ENCODE measurements around the gene KRT79.

The KRT79 gene

GRCh38 chr12:52834727-52835001 is 553 bp upstream of the KRT79 start:
- Histone ChIP-seq H3K9me3 (ENCODE audit: severe bottlenecking) (no peaks in the 10 kb centered on the region), H3K27ac (no peak overlapping the region), H3K36me3 (no peaks in the 10 kb centered on the region), H3K4me3 (ENCODE audit: low read depth, low read length) (no peak overlapping the region), H3K27me3 (ENCODE audit: insufficient read depth, low read depth, severe bottlenecking) (peaks cover 96% of the 10 kb centered on the region)
- TF ChIP-seq CTCF (IDR thresholded peaks at IDR 0.05; ENCODE audit: low read depth, low read length): no peak
- DNase-seq: no peak

GRCh38 chr12:52832985-52833905 is 866 bp downstream of the KRT79 start:
- no peak for DNase-seq
- no peak for TF ChIP-seq CTCF (IDR thresholded peaks at IDR 0.05; ENCODE audit: low read depth, low read length)
- H3K9me3 ChIP-seq (ENCODE audit: severe bottlenecking): no peaks in the 10 kb centered on the region
- no peak overlapping the region for H3K27ac ChIP-seq
- peaks cover 96% of the 10 kb centered on the region for H3K27me3 ChIP-seq (ENCODE audit: insufficient read depth, low read depth, severe bottlenecking)
- no peak overlapping the region for H3K4me3 ChIP-seq (ENCODE audit: low read depth, low read length)
- H3K36me3 ChIP-seq: no peaks in the 10 kb centered on the region

GRCh38 chr12:52832451-52832850 is 1.7 kb downstream of the KRT79 start:
- H3K4me3 ChIP-seq (ENCODE audit: low read depth, low read length): no peak overlapping the region

GRCh38 chr12:52831251-52831650 is 2.9 kb downstream of the KRT79 start:
- H3K27me3 ChIP-seq (ENCODE audit: insufficient read depth, low read depth, severe bottlenecking): peaks cover 93% of the 10 kb centered on the region
- H3K4me3 ChIP-seq (ENCODE audit: low read depth, low read length): no peak overlapping the region
- H3K9me3 ChIP-seq (ENCODE audit: severe bottlenecking): no peaks in the 10 kb centered on the region
- TF ChIP-seq CTCF (IDR thresholded peaks at IDR 0.05; ENCODE audit: low read depth, low read length): no peak
- DNase-seq: no peak
- no peaks in the 10 kb centered on the region for H3K36me3 ChIP-seq
- H3K27ac ChIP-seq: no peak overlapping the region

More at GRCh38 chr12:52832451-52832850, 1.7 kb downstream of the KRT79 start:
- DNase-seq: no peak
- Histone ChIP-seq H3K27me3 (ENCODE audit: insufficient read depth, low read depth, severe bottlenecking) (peaks cover 93% of the 10 kb centered on the region), H3K9me3 (ENCODE audit: severe bottlenecking) (no peaks in the 10 kb centered on the region), H3K27ac (no peak overlapping the region), H3K36me3 (no peaks in the 10 kb centered on the region)
- no peak for TF ChIP-seq CTCF (IDR thresholded peaks at IDR 0.05; ENCODE audit: low read depth, low read length)

- Histone ChIP-seq H3K9me3 (ENCODE audit: severe bottlenecking) (no peaks in the 10 kb centered on the region), H3K27ac (no peak overlapping the region), H3K36me3 (no peaks in the 10 kb centered on the region), H3K4me3 (ENCODE audit: low read depth, low read length) (no peak overlapping the region), H3K27me3 (ENCODE audit: insufficient read depth, low read depth, severe bottlenecking) (peaks cover 93% of the 10 kb centered on the region)
- no peak for DNase-seq
- no peak for TF ChIP-seq CTCF (IDR thresholded peaks at IDR 0.05; ENCODE audit: low read depth, low read length)
Observed at GRCh38 chr12:52829986-52830770, 3.9 kb downstream of the KRT79 start.

Measured in WERI-Rb-1 (cell line).